EH (cell line): Measurements from ENCODE around the gene KIF5A.
A peak's percentile ranks its signal among the peaks of the same experiment; 100 is the strongest.

Experiments
- DNase-seq: peaks from one replicate; pipeline ENCODE4 v3.0.0-alpha.2; 2015; ENCODE audit warnings: low read depth

Gene KIF5A

DNA sequence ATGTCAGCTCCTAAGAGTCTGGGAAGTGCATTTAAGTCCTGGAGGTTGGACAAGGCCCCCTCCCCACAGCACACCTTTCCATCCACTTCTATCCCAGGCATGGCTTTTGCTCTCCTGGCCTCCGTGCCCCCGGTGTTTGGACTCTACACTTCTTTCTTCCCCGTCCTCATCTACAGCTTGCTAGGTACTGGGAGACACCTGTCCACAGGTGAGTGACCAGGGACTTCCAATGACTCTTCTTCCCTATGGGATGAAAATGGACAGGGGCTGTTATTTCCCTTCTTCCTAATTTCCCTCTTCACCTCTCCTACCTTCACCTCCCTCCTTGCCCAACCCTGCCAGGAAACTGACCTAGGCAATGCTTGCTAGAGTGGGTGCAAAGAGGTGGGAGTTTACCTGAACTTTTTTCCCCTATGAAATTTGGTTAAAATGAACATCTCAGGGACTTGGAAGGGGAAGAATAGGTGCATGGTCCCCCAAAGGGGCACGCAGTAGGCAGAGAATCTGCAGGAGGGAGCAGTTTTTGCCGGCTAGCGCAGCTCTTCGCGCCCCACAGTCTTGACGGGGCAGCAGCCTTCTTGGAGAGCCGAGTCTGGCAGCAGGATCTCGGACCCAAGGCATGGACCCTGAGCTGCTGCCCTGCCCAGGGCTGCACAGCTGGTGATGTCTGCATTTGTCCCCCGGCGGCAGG is 70.5 kb downstream of the KIF5A start:
- DNase-seq = no peak

DNA sequence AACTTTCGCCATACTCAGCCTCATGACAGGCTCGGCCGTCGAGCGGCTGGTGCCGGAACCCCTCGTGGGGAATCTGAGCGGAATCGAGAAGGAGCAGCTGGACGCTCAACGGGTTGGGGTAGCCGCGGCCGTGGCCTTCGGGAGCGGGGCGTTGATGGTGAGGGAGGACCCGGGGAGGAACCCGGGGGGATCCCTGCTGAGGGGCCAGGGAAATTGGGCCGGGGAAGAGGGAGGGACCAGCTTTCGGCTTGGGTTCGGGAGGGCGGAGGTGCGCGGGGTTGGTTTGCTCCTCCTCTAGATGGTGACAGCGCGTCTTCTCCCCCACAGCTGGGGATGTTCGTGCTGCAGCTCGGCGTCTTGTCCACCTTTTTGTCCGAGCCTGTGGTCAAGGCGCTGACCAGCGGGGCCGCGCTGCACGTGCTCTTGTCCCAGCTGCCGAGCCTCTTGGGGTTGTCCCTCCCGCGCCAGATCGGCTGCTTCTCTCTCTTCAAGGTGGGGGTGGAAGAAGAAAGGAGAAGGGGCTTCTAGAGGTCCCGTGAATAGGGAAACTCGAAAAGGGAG is 71.2 kb downstream of the KIF5A start:
- peak; percentile 22 for DNase-seq

DNA sequence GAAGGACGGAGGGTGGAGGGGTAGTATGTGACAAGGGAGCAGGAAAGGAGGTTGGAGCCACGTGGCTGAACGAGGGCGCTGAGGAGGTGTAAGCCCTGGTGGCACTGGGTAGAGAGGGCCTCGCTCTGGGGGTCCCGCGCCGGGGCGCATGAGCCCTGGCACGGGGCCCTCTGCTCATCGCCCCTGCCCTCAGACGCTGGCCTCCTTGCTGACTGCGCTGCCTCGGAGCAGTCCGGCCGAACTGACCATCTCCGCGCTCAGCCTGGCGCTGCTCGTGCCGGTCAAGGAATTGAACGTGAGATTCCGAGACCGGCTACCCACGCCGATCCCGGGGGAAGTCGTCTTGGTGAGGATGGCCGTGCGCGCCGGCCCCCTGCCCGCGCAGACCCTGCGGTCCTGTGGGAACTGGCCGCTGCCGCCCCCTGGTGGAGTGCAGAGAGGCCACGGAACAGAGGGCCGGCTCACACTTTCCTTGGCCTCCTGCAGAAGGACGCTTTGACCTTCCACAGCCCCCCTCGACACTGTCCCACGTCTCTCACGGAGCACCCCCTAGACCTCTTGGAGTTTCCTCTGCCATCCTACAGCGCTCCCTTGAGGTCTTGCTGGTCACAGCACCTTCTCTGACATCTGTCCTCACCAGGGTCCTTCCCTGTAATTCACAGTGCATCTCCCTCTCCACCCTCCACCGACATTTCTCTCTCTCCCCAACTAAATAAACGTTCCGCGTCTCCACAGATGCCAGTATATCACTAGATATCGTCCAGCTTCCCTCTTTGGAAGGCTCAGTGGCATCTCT is 71.9 kb downstream of the KIF5A start:
- peak; percentile 48 for DNase-seq

DNA sequence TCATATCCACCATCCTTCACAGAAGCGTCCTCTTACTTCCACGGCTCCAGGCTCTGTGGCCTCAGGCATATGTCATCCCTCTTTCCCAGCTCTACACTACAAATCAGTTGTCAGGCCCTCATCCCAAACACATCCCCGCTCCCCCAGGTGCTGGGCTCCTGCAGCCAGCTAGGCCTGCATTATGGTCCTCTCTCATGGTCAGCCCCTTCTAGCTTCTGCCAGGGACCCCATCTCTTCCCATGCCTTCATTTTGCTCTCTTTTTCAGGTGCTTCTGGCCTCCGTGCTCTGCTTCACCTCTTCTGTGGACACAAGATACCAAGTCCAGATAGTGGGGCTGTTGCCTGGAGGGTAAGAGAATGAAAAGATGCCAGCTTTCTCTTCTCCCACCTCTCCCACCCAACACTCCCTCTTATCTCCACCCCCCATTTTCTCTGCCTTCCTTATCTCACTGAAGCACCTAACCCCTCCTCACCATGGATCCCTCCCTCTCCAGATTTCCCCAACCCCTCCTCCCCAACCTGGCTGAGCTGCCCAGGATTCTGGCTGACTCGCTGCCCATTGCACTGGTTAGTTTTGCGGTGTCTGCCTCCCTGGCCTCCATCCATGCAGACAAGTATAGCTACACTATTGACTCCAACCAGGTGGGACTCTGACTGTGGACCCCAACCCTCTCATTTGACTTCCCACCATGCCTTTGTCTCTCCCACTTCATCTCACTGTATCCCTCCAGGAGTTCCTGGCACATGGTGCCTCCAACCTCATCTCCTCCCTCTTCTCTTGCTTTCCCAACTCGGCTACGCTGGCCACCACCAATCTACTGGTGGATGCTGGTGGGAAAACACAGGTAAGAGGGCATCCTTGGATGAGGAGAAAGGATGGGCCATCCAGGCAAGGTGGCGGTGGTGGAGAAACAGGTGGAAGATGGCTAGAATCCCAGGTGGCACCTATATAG is 72.7 kb downstream of the KIF5A start:
- no peak for DNase-seq

DNA sequence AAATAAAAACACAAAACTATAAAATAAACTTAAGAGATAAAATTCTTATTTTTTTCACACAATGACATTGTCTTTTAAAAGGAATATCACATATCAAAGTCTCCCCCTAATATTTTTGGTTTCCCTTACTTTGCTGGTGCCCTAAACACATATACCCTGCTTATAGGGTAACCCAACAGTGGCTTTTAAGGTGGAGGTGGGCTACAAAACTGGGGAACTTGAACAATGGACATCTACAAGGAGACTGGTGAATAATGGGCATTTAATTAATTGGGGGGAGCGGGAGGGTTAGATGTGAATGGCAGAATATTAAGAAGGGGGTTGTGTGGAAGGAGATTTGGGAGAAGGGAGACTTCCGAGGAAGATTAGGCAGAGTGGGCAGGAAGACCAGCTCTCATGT is 73.5 kb downstream of the KIF5A start:
- DNase-seq = no peak

DNA sequence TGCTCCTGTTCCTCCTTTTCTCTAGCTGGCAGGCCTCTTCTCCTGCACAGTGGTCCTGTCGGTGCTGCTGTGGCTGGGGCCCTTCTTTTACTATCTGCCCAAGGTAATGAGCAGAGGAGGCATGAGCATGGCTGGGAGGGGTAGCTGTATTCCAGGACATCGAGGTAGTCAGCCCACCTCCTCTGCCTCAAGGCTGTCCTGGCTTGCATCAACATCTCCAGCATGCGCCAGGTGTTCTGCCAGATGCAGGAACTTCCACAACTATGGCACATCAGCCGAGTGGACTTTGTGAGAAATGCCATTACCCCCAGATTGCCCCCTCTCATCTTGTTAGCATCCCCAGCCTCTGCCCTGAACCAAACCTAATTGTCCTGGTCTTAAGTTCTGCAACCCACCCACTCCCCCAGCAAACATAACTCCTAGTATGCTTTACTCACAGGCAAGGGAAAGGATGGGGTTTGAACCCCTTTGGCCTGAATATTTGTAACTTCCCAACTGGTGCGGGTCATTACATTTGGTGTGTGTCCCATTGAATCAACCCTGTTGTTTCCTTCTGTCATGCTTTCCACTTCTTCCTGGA is 74.1 kb downstream of the KIF5A start:
- no peak for DNase-seq

DNA sequence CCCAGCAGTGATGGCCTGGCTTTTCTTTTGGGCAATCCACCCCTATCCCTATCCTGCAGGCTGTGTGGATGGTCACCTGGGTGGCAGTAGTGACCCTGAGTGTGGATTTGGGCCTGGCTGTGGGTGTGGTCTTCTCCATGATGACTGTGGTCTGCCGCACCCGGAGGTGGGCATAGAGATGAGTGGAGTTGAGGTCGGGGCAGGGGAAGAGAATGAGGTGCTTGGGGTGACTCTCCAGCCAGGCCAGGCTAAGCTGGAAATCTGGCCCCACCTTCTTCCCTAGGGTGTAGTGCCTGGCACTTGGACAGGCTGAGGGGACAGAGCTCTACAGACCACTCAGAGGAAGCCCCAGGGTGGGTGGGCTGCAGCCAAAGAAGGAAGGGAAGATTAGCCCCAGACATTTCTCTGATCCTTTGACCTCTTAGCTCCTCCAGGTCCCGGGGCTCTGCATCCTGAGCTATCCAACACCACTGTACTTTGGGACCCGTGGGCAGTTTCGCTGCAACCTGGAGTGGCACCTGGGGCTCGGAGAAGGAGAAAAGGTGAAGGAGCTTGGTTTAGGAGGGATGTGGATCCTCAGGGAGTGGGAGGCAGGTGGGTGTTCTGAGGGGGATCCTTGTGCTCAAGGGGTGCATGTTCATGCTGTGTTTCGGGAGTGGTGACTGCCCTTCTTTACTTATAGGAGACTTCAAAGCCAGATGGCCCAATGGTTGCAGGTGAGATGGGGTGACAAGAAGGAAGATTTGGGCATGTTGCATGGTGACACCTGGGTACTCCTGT is 74.8 kb downstream of the KIF5A start:
- DNase-seq = no peak

DNA sequence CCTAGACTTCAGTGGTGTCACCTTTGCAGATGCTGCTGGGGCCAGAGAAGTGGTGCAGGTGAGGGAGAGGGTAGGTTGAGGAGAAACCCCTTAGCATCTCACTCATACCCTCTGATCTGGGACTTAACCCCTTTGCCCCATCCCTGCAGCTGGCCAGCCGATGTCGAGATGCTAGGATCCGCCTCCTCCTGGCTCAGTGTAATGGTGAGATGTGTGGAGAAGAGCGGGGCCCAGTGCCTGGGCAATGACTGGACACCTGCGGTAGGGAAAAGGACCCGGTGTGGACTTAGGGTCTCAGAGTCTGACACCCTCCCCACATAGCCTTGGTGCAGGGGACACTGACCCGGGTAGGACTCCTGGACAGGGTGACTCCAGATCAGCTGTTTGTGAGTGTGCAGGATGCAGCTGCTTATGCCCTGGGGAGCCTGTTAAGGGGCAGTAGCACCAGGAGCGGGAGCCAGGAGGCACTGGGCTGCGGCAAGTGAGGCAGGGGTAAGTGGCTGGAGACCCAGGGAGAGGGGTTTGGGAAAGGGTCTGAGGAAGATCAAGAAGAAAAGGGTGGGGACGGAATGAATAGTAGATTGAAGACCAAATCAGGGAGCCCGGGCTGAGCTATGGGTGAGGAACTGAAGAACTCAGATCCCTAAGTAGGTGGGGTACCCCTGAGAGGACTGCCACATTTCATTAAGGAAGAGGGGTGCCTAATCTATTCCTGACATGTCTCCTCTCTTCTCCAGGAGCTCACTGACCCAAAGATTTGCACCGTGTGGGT is 75.6 kb downstream of the KIF5A start:
- DNase-seq = no peak

DNA sequence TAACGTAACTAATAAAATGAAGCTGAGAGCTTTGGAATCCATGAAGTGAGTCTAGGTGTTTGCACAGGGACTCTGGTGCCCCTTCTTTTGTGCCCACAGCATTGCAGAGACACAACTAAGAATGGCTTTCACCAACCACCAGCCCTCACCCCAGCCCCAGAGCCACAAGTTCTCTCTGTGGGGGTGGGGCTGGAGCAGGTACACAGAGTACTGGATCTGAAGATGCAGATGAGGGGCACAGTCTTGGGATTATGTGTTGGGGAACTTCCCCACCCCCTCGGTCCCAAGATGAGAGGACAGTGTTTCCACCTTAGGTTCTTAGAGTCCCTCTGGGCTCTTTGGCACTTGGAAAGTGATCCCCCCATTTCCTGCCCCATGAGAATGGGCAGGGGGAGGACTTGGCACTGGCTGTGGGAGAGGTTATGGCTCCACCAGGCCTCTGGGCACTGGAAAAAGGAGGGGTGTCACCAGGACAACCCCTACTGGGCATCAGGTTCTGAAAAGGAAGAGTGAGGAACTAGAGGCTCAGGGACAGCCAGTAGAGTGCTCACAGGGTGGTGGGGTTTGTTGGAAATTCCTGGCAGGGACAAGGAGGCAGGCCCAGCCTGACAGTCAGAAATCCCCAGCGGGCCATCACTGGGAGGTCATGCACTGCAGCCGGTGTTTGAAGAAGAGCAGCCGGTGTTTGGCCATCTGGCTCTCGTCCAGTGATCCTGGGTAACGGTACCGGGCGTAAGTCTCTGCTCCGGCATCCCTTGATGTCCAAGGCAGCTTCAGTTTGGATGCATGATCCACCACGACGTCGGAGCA is 76.5 kb downstream of the KIF5A start:
- no peak for DNase-seq

DNA sequence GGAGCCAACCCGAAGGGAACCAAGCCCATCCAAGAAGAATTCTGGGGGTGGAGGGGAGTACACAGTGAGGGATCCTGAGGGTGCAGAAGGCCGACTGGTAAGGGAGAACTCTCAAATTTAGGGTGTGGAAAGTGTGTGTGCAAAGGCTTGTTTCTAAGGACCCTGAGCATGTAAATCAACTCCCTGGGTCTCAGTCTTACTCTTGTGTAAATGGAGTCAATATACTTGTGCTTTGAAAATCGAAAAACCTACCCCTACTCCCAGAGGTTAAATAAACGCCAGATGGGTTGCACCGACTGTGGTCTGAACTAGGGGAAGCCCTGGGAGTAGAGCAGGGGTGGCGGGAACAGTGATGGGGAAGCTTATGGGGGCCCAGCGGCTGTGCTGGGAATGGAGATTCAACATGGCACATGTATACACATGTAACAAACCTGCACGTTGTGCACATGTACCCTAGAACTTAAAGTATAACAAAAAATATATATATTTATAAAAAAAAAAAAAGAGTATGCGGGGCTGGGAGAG is 77.1 kb downstream of the KIF5A start:
- DNase-seq = no peak

DNA sequence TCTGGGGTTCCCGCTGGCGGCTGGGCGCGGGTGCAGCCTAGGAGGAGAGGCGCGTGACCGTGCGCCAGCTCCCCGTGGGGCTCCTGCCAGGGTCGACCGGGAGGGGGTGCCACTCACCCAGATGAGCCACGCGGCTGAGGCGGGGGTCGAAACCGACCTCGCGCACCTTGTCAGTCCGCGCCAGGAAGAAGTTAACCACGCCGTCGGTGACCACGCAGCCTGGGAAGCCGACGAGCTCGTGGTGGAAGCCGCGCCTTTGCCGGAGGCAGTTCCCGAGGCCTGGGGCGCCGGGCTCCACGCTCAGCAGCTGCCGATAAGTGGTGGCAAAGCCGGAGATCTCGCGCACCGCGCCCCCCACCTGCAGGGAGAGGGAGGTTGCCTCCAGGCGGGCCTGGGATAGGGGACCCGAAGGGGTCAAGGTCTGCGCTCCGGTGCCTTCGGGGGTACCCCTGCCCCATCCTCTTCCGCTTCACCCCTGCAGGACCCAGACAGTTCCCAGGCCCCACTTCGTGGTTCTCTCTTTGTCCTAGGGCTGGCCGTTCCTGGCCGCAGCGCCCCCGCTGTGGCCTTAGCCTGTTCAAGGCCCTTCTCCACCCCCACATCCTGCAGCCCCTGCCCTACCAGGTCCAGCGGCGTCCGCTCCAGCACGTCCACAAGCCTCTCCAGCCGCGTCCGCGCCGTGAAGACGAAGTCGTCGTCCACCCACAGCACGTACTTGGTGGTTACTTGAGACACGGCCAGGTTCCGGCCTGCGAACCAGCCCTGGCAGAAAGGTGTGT is 77.8 kb downstream of the KIF5A start:
- DNase-seq = no peak

DNA sequence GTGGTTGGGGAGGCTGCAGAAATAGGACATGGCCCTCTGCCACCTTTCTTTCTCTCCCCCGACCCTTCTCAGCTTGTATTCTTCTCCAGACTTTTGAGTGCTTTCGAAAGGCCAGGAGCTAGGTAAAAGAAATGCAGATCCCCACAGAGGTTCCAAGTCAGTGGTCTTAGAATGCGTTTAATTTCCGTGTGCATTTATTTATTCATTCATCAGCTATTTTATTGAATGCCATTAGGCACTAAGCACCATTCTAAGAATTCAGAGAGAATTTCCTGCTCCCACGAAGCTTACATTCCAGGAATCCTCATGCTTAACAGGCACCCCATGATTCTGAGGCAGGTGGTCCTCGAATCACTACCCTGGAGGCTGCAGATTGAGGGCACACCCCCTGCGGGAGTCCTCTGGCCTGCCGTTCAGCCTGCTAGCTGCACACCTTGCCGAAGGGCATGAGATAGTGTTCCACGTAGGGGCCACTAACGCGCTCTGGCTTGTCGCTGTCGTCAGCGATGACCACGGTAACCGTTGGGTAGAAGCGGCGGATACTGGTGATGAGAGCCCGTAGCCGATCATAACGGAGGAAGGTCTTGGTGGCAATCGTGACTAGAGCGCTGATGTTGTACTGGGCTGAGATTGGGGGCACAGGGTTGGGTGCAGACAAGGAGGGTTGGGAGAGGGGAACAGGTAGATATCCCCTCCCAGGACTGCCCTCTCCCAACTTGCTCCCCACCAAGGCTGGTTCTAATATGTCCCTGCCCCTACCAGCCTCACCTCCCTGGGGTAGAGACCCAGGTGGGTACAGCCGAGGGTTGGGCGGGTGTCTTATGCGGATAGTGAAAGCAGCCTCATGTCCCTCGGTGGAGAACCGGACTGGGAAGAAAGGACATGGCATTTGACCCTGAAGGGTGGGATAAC is 78.7 kb downstream of the KIF5A start:
- DNase-seq = no peak

DNA sequence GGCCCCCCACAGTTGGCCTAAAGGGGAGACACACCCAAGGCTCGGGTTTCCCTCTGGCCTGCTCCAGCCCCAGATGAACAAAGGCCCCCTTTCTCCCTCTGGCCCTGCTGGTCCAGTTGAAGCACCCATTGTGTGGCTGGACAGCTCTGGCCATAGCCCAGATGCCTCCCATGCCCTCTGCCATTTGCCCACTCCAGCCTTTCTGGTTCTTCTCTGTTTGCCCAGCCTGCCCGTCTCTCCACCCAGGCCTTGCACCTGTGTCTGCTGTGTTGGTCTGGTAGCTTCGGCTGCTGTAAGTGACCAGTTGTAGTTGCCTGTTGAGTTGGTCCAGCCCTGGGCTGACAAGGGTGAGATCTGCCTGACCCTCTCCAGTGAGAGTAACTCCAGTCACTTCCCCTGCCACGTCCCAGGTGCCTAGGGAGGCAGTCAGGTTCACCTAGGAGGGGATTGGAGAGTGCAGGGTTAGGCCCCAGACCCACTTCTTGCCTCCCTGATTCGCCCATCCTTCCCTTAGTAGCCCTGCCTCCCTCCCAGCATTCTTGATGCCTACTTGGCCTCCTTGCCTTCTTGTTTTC is 80.1 kb downstream of the KIF5A start:
- DNase-seq = no peak

DNA sequence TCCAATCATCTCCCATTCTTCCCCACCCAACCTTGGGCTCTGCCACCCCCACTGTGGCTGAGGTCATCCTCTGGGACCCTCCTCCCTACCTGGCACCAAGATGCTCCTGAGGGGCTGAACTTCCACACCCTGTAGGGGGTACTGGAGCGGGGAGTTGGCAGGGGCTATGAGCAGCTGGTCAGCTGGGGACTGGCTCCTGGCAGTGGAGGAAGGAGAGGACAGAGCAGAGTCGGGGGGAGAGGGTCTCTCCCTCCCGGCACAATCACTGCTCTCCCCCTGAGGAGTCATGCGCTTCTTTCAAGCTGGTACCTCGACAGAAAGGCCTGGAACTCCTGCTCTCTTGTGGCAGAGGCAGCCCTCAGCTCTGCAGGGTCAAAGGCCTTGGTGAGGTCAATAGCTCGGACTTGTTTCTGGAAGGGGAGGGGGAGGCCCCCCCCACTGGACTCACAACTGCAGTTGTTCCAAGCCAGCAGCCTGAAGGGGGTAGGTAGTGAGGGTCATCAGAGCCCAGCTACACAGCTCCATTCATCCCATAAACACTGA is 81.1 kb downstream of the KIF5A start:
- DNase-seq = no peak

DNA sequence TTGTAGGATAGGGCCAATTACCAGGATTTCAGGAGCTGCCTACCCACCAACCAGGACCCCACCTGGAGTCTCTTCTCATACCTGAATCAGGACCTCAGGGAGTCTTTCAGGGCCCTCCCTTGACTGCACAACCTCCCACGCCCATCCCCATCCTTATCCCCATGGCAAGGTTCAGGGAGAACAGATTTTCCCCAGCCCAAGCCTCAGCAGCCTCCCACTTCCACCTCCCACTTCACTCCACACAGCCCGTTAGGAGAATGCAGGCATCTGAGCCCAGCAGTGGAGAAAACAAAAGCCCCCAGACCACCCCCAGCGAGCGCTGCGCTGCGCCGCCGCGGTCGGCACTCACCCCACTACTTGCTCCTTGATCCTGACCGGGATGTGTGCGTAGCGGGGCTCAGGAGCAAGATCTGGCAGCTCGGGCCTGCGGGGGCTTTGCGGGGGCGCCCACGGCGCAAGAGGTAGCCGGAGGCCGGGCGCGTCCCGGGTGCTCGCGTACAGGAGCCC is 81.8 kb downstream of the KIF5A start:
- no peak for DNase-seq
